HPDE6-E6E7 (cell line): ENCODE results near the gene RAPGEF6.
"Not testable (repeated sequence)": the region's sequence is repeated elsewhere in the genome, so short reads cannot be mapped to it uniquely, and the experiment has no call there.

Experiments
- DNase-seq: peaks from one replicate; pipeline ENCODE4 v3.0.0; 2011; ENCODE audit warnings: missing footprints; ENCODE audit errors: extremely low spot score

Gene RAPGEF6

GRCh38 chr5:131389096-131389868, 245.7 kb downstream of the RAPGEF6 start:
- DNase-seq, result no peak

- DNase-seq, result no peak
Measured at GRCh38 chr5:131387255-131387654, 247.8 kb downstream of the RAPGEF6 start.

- DNase-seq, result no peak
Measured at GRCh38 chr5:131386779-131387178, 248.2 kb downstream of the RAPGEF6 start.

- no peak for DNase-seq
Measured at GRCh38 chr5:131386124-131386523, 248.9 kb downstream of the RAPGEF6 start.

- DNase-seq, result no peak
Measured at GRCh38 chr5:131384616-131385214, 250.3 kb downstream of the RAPGEF6 start.

GRCh38 chr5:131384173-131384572, 250.9 kb downstream of the RAPGEF6 start:
- no peak for DNase-seq

GRCh38 chr5:131382407-131383395, 252.3 kb downstream of the RAPGEF6 start:
- DNase-seq, result peak; percentile 61

- no peak for DNase-seq
Measured at GRCh38 chr5:131381777-131382176, 253.3 kb downstream of the RAPGEF6 start.

- DNase-seq, result no peak
Measured at GRCh38 chr5:131381021-131381420, 254.0 kb downstream of the RAPGEF6 start.

- DNase-seq, result not testable (repeated sequence)
Measured at GRCh38 chr5:131380238-131380637, 254.8 kb downstream of the RAPGEF6 start.

GRCh38 chr5:131379723-131380122, 255.3 kb downstream of the RAPGEF6 start:
- no peak for DNase-seq

GRCh38 chr5:131378721-131379541, 256.1 kb downstream of the RAPGEF6 start:
- DNase-seq, result no peak

GRCh38 chr5:131377785-131378325, 257.2 kb downstream of the RAPGEF6 start:
- DNase-seq, result no peak

- DNase-seq, result no peak
Measured at GRCh38 chr5:131377346-131377745, 257.7 kb downstream of the RAPGEF6 start.

- DNase-seq, result no peak
Measured at GRCh38 chr5:131375351-131375750, 259.7 kb downstream of the RAPGEF6 start.
